HG03025 (cell line): ENCODE data around the gene HDLBP.

Experiments used
- ATAC-seq: cut with Tn5 transposase; IDR thresholded peaks from one replicate; pipeline ENCODE4 v1.9.1; 2021; ENCODE audit warnings: mild to moderate bottlenecking, moderate library complexity; ENCODE audit not compliant: unreplicated experiment, low FRiP score

Gene HDLBP

DNA sequence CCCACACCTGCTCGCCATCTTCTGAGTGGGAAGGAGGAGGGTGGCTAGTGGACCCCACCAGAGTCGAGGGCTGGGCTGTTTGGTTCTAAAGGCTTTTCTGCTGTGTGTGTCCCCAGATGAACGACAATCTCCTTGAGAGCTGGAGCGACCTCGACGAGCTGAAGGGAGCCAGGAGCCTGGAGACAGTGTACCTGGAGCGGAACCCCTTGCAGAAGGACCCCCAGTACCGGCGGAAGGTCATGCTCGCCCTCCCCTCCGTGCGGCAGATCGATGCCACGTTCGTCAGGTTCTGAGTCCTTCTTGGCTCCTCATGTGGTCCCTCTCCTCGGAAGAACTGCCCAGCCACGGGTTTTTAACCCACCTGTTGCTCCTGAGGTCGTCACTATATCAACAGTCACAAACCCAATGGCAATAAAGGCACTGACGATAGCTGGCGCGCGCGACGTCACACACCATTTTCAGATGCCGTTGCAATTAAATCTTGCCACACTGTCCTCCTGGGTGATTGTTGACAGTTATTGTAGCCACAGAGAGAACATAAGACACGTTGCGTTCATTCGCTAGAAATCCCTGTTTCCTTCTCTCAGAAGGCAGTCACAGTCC, 132.8 kb downstream of the HDLBP start:
- no peak for ATAC-seq

GRCh38 chr2:241182126-241182525, 133.3 kb downstream of the HDLBP start:
- ATAC-seq = no peak

GRCh38 chr2:241180495-241180894, 135.0 kb downstream of the HDLBP start:
- ATAC-seq = no peak

DNA sequence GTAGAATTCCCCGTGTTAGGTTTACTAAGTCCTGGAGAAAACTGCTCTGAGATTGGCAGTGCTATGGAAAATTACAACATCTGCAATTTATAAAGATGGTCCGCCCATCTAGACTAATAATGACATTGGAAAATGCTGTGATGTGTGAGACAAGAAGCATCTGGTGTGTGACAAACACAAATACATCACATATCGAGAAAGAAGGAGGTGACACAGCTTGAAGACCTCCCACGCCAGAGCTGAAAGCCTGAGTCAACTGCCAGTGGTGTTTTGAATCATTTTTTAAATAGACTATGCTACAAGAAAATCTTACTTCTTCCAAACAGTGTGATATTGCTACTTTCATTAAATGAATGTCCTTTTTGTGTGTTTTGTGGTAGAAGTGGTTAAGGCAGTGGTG, 135.6 kb downstream of the HDLBP start:
- no peak for ATAC-seq

DNA sequence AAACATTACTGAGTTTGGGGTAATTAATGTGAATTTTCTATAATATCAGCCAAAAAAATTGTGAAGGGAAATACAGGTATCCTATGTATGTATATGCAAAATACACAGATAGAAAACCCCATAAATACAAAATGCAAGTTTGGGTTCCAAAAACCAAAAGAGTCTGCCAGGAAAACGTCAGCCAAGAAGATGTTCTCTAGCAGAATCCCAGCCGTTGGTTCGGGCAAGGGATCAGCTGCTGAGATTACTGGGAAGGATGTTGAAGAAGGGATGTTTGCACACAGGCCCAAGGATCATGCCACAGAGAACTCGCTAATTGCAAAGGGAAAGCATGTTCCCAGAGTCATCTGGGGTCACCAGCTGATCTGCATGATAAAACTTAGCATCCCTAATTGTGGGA, 136.5 kb downstream of the HDLBP start:
- no peak for ATAC-seq

GRCh38 chr2:241177526-241178334, 137.7 kb downstream of the HDLBP start:
- ATAC-seq = no peak
